Gastroesophageal sphincter (tissue), 4 donors: ENCODE data around the gene RFNG. TPM values are rescaled to one million over a fixed set of nuclear protein-coding genes. Genes with fewer than 3 reads are reported as not detected.

Experiments
- ATAC-seq: fragments of 150-250 bp; one replicate; pipeline ENCODE4 v1.9.1; 2016; ENCODE audit warnings: mild to moderate bottlenecking, moderate library complexity
- H3K27ac ChIP-seq, 4 donors: fragments of 200-600 bp; sonication (generic) in 3 of 4; 1 replicate in 3 of 4; 2 replicates in 1 of 4; pipeline ENCODE4 v1.5.1; 2016 to 2019
- H3K27me3 ChIP-seq: fragments of 200-600 bp; sonication (generic); one replicate; pipeline ENCODE4 v1.5.1; 2019
- H3K36me3 ChIP-seq, 2 donors: fragments of 200-600 bp; sonication (generic); one replicate each; pipeline ENCODE4 v1.5.1; 2019; ENCODE audit warnings: control low read depth in 1 of 2
- H3K4me1 ChIP-seq, 3 donors: fragments of 200-600 bp; sonication (generic); 1 replicate in 2 of 3; 2 replicates in 1 of 3; pipeline ENCODE4 v1.5.1; 2016 to 2019; ENCODE audit warnings: control low read depth in 2 of 3
- H3K4me3 ChIP-seq, 2 donors: fragments of 200-600 bp; sonication (generic); one replicate each; pipeline ENCODE4 v1.5.1; 2019; ENCODE audit warnings: mild to moderate bottlenecking in 1 of 2, moderate library complexity in 1 of 2
- H3K9me3 ChIP-seq, 3 donors: fragments of 200-600 bp; sonication (generic); one replicate each; pipeline ENCODE4 v1.5.1; 2017 to 2019; ENCODE audit warnings: control low read depth in 2 of 3
- EP300 ChIP-seq: sonication (generic); formaldehyde crosslinking; IDR thresholded peaks from one replicate; pipeline ENCODE4 v1.6.1; 2017; ENCODE audit warnings: antibody characterized with exemption, mild to moderate bottlenecking
- POLR2A ChIP-seq, 2 donors: fragments of 450-650 bp; IDR thresholded peaks; one replicate each; pipeline ENCODE4 v1.6.1; 2017; ENCODE audit warnings: antibody characterized with exemption in 2 of 2, mild to moderate bottlenecking in 2 of 2, moderate library complexity in 1 of 2
- POLR2AphosphoS5 ChIP-seq: sonication (generic); formaldehyde crosslinking; IDR thresholded peaks from one replicate; pipeline ENCODE4 v1.6.1; 2017; ENCODE audit warnings: antibody characterized with exemption
- WGBS, 2 donors: methylation state at CpG; one replicate each; pipeline ENCODE4 v1.1.5; 2018; ENCODE audit warnings: low coverage in 1 of 2; 5-methylcytosine and 5-hydroxymethylcytosine counted together
- total RNA-seq, 4 donors: library from RNA; depleted of rRNA; stranded (reverse); fragments of >200 nt; gene quantifications; one replicate each; pipeline ENCODE4 v1.1.0, GENCODE V29; 2016
- TF ChIP-seq, protein P1 (sequence below), 4 experiments: fragments of 200-600 bp in 2 of 4; fragments of 450-650 bp in 2 of 4; sonication (generic) in 1 of 4; IDR thresholded peaks; one replicate each; pipeline ENCODE4 v1.5.1; 2017 to 2019; ENCODE audit warnings: antibody characterized with exemption in 4 of 4, mild to moderate bottlenecking in 2 of 4, moderate library complexity in 2 of 4

Gene RFNG
- total RNA-seq, 4 donors from 2014 or later: 28.8 to 48.2 (median 34.3) TPM

DNA sequence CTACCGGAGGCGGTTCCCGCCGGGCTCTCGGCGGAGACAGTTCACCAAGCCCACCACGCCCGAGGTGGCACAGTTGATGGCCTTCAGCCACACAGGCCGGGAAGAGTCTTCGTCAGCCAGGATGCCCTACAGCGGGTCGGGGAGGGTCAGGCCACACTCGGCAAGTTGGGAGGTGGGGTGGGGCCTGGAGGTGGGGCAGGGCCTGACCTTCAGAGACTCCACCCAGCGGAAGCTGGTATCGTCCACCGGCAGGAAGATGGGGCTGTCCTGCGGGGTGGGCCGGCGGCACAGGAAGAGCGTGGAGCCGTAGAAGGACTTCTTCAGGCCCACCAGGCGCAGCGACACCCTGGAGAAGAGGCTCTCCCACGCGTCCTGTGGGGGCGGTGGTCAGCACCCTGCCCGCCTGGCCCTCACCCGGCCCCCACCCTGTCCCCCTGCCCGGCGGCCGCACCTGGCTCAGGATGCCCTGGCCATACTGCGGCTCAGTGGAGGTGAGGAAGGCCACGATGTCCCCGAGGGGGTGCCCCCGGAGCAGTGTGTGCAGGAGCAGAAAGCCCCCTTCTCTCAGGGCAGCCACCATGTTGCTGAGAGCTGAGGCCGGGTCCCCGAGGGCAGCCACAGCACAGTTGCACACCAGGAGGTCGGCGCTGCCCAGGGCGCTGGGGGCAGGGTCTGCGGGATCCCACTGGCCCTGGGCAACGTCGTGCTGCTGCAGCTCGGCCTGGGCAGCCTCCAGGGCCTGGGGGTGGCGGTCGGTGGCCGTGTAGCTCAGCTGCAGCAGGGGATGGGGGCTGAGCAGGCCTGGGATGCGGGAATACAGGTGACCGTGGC lies 33.6 kb upstream of the RFNG start:
- H3K4me3 ChIP-seq: no peak overlapping the region
- 0% methylated on average over 1 of the region's 49 CpGs; no CpG with 5 or more reads in 1 of the 2 donors for WGBS, 2 donors
- H3K36me3 ChIP-seq: peaks cover 0 to 100% of the 10 kb centered on the region in 2 donors
- no peak overlapping the region for H3K27ac ChIP-seq
- TF ChIP-seq POLR2A (IDR thresholded peaks at IDR 0.05): no peak
- no peak for TF ChIP-seq POLR2AphosphoS5
- TF ChIP-seq, protein P1, sequence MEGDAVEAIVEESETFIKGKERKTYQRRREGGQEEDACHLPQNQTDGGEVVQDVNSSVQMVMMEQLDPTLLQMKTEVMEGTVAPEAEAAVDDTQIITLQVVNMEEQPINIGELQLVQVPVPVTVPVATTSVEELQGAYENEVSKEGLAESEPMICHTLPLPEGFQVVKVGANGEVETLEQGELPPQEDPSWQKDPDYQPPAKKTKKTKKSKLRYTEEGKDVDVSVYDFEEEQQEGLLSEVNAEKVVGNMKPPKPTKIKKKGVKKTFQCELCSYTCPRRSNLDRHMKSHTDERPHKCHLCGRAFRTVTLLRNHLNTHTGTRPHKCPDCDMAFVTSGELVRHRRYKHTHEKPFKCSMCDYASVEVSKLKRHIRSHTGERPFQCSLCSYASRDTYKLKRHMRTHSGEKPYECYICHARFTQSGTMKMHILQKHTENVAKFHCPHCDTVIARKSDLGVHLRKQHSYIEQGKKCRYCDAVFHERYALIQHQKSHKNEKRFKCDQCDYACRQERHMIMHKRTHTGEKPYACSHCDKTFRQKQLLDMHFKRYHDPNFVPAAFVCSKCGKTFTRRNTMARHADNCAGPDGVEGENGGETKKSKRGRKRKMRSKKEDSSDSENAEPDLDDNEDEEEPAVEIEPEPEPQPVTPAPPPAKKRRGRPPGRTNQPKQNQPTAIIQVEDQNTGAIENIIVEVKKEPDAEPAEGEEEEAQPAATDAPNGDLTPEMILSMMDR (IDR thresholded peaks at IDR 0.05): no peak
- TF ChIP-seq EP300: no peak
- no peaks in the 10 kb centered on the region for H3K4me1 ChIP-seq
- H3K27me3 ChIP-seq: no peaks in the 10 kb centered on the region
- ATAC-seq: no peak
- H3K9me3 ChIP-seq: no peaks in the 10 kb centered on the region

DNA sequence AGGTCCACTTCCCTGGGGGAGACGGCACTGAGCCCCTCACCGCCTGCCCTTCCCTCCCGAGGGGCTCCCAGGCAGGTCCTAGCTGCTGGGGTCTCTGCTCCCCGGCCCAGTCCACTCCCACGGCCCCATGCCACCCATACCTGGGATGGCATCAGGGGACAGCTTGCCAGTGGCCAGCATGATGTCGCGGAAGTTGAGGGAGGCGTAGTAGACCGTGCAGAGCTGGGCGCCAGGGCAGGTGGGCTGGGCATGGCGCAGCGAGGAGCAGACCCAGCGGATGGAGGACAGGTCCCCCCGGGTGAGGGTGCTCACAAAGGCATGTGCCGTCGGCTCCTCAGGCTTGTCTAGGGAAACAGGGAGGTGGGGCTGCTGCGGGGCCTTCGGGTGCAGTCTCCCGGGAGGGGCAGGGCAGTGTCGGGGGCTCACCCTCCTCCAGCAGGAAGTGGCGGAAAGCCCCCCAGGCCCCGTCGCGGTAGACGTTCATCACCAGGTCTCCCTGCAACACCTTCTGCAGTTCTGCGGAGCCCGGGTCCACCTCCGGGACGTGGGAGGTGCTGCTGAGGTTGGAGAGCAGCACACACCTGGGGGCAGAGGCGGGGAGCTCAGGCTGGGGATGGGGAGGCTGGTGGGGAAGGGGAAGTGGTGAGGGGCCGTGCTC lies 32.9 kb upstream of the RFNG start:
- H3K4me1 ChIP-seq: no peaks in the 10 kb centered on the region
- ATAC-seq: no peak
- 82% methylated on average over 7 of the region's 31 CpGs; no CpG with 5 or more reads in 1 of the 2 donors for WGBS, 2 donors
- peaks cover 0 to 100% of the 10 kb centered on the region in 2 donors for H3K36me3 ChIP-seq
- no peak overlapping the region for H3K27ac ChIP-seq
- no peak for TF ChIP-seq POLR2A (IDR thresholded peaks at IDR 0.05)
- H3K4me3 ChIP-seq: no peak overlapping the region
- H3K27me3 ChIP-seq: no peaks in the 10 kb centered on the region
- H3K9me3 ChIP-seq: no peaks in the 10 kb centered on the region

DNA sequence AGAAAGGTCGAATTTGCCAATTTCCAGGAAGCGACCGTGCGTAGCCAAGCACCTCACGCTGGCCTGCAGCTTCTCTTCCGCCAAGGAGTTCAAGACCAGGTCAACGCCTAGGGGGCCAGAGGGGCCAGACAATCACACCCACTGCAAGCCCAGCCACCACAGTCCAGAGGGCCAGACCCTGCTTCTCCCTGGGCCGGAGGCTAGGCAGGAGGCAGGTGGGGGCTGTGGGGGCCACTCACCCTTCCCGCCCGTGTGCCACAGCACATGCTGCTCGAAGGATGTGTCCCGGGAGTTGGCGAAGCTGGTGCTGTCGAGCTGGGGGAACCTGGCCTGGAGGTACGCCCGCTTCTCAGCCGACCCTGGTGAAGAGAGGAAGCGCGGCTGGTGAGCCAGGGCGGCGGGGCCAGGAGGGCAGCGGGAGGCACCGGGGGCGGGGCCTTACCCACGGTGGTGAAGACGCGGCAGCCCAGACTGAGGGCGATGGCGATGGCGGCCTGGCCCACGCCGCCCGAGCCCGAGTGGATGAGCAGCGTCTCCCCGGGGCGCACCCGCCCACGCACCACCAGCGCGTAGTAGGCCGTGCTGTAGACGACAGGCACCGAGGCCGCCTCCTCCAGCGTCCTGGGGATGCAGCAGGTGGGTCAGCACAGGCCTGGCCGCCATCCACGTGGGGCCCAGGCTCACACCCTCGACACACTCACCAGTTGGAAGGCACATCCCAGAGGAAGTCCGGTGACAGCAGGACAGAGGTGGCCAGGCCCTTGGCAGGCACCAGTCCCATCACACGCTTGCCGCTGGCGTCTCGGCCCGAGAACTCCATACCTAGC lies 32.1 kb upstream of the RFNG start:
- no peak overlapping the region for H3K27ac ChIP-seq
- H3K36me3 ChIP-seq: peaks cover 0 to 100% of the 10 kb centered on the region in 2 donors
- no peaks in the 10 kb centered on the region for H3K4me1 ChIP-seq
- H3K27me3 ChIP-seq: no peaks in the 10 kb centered on the region
- 60 to 80% methylated on average over 1 of the region's 55 CpGs for WGBS, 2 donors
- H3K4me3 ChIP-seq: no peak overlapping the region
- ATAC-seq: no peak
- H3K9me3 ChIP-seq: no peaks in the 10 kb centered on the region
- TF ChIP-seq, protein P1 (IDR thresholded peaks at IDR 0.05): no peak
- TF ChIP-seq EP300: no peak
- TF ChIP-seq POLR2AphosphoS5: no peak
- TF ChIP-seq POLR2A (IDR thresholded peaks at IDR 0.05): no peak

- no peak for ATAC-seq
- no peaks in the 10 kb centered on the region for H3K9me3 ChIP-seq
- H3K36me3 ChIP-seq: peaks cover 0 to 98% of the 10 kb centered on the region in 2 donors
- no peak overlapping the region for H3K4me3 ChIP-seq
- TF ChIP-seq POLR2A (IDR thresholded peaks at IDR 0.05) (no peak), POLR2AphosphoS5 (no peak), EP300 (no peak)
- TF ChIP-seq, protein P1 (IDR thresholded peaks at IDR 0.05): no peak
- no peak overlapping the region for H3K27ac ChIP-seq
- no peaks in the 10 kb centered on the region for H3K4me1 ChIP-seq
- no CpG with 5 or more reads among the region's 24 CpGs for WGBS, 2 donors
- H3K27me3 ChIP-seq: no peaks in the 10 kb centered on the region
Observed at GRCh38 chr17:82083009-82083408, 31.4 kb upstream of the RFNG start.

- ATAC-seq: no peak
- Histone ChIP-seq H3K9me3 (no peaks in the 10 kb centered on the region), H3K27ac (no peak overlapping the region), H3K36me3 (peaks cover 0 to 93% of the 10 kb centered on the region in 2 donors), H3K4me1 (no peaks in the 10 kb centered on the region), H3K4me3 (no peak overlapping the region), H3K27me3 (no peaks in the 10 kb centered on the region)
- no CpG with 5 or more reads among the region's 19 CpGs for WGBS, 2 donors
- TF ChIP-seq POLR2A (IDR thresholded peaks at IDR 0.05): no peak
- TF ChIP-seq, protein P1 (IDR thresholded peaks at IDR 0.05): no peak
- TF ChIP-seq EP300: no peak
- TF ChIP-seq POLR2AphosphoS5: no peak
Observed at GRCh38 chr17:82082456-82082855, 30.8 kb upstream of the RFNG start.
